Activated CD4-positive, CD25-positive, alpha-beta regulatory T cell (primary cell): ENCODE results near the gene DDIT3.
"Not testable (repeated sequence)": the region's sequence is repeated elsewhere in the genome, so short reads cannot be mapped to it uniquely, and the experiment has no call there.

Experiments
- DNase-seq, 4 experiments: peaks; one replicate each; lab custom pipeline; 2025; lab: John Stamatoyannopoulos, UW

Gene DDIT3

DNA sequence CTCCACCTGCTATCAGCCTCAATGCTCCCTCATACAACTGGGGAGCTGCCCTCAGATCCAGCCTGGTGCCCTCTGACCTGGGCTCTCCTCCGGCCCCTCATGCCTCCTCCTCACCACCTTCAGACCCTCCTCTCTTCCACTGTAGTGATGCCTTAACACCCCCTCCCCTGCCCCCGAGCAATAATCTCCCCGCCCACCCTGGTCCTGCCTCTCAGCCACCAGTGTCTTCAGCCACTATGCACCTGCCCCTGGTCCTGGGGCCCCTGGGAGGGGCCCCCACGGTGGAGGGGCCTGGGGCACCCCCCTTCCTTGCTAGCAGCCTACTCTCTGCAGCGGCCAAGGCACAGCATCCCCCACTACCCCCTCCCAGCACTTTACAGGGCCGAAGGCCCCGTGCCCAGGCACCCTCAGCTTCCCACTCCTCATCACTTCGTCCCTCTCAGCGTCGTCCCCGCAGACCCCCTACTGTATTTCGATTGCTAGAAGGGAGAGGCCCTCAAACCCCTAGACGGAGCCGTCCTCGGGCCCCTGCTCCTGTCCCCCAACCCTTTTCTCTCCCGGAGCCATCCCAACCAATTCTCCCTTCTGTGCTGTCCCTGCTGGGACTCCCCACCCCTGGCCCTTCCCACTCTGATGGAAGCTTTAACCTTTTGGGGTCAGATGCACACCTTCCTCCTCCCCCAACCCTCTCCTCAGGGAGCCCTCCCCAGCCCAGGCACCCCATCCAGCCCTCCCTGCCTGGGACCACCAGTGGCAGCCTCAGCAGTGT lies 5.5 kb upstream of the DDIT3 start:
- no peak for DNase-seq

DNA sequence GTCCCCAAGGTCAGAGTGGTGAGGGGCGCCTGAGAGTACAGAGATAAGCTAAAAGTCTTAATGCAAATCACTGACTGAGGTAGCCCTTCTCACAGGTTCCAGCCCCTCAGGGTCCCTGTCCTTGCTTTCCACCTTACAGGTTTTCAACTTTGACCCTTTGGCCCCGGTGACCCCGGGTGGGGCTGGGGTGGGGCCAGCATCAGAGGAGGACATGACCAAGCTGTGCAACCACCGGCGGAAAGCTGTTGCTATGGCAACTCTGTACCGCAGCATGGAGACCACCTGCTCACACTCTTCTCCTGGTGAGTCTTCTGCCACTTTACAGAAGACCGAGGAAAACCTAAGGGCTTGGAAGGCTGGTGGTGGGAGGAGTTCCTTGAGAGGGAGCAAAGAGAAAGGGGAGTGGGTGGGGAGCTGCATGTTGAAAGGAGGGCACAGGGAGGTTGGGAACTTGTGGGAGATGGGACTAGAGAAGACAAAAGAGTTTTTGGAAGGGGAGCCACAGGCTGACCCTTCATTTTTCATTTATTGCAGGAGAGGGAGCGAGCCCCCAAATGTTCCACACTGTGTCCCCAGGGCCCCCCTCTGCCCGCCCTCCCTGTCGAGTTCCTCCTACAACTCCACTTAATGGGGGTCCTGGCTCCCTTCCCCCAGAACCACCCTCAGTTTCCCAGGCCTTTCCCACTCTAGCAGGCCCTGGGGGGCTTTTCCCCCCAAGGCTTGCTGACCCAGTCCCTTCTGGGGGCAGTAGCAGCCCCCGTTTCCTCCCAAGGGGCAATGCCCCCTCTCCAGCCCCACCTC lies 4.7 kb upstream of the DDIT3 start:
- DNase-seq, result no peak

DNA sequence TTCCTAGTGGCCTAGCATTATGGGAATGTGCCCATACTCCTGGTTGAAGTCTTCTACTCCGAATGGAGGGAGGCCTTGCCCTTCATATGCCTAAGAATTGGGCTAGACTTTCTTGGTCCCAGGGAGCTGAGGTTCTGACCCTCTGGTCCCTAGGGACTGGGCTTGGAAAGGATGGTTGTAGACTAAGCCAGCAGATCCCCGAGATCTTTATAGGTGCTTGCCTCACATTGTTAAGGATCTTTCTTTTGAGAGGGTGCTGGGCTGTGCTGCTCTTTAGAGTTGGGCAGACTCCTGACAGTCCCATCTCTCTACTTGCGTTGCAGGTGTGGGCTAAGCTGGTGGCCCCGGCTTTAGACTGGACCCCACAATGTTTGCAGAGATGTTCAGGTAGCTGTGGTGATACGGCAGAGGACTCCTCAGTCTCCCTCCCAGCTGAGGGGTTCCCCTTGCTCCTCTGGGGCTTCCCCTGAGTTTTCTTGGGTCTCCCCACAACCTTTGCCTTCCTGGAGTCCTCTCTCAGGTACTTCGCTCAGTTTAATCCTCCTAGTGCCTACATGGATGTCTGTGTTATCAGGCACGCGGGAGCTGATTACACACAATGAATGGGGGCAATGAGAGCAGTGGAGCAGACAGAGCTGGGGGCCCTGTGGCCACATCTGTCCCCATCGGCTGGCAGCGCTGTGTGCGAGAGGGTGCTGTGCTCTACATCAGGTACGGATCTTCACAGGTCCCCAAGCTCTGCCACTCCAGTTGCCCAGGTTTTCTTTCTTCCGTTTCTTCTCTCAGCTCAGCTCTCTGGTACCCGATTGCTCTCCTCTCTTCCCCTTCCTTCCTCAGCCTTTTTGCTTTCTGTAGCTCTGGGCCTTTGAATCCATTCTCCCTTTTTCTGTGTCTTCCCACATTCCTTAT lies 3.6 kb upstream of the DDIT3 start:
- no peak for DNase-seq

DNA sequence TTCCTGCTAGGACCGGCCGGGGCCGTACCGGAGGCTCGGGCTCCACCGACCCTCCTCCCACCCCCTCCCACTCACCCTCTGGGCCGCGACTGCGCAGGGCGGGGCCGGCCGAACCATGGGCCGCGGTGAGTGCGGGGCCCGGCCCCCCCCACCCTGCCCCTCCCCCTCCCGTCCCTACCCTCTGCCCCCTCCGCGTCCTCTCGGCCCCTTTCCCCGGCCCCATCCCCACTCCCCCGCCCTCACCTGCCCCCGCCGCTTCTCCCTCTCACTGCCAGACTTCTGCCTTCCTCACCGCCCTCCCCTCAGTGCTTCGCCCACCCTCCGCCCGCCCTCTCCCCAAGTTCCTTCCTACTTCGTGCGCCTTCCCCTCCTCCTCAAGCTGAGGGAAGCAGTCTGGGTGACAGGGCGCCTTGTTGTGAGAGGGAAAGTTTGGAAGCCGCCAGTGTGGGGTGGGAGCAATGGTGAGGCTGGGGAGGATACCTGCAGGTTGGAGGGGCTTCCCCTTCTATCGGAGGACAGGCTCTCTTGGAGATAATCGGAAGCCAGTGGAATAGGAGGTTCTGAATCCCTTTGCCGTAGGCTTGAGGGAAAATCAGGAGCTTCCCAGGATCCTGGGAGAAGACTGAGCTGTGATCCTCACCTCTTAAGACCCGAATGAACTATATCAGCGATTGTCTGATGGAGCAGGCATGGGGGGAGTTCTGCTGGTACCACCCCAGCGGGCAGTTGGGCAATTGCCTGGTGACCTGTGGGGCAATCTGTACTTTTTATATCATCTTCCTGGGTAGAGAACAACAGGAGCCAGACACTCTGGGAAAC lies 2.8 kb upstream of the DDIT3 start:
- no peak for DNase-seq

DNA sequence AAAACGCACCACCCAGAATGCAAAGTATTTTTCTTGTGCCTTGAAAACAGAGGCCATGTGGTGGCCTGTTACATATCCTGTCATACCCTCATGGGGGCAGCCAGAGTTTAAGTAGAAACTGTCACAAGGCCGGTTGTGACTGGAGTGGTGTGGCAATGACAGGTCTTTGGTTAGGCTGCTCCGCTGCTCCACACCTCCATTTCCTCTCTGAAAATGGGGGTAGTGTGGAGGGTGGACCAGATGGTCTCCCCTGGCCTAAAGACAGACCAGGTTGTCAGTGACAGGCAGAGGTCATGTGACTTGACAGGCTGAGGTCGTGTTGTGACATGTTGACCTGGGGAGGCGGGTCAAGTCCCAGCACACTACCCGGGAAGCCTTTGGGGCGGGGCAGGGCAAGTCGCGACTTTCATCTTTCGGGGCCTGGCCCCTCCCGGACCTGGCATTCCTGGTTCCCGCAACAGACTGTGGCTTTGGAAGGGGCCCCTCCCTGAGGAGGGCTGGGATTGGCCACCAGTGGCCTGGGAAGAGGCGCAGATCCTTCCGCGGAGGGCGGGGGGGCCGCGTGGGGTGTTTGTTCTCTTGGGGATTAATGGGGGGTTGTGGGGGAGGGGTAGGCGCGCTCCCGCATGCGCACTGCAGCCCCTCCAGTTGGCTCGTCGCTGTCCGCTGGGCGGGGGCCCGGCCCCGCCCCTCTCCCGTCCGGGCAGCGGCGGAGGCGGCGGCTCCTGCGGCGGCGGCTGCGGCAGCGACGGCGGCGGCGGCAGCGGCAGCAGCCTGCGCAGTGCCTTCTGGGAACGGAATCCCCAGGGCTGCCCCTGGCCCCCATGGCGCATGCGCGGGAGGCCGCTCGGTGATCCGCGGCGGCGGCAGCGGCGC lies 1.9 kb upstream of the DDIT3 start, which contains the start of gene MBD6:
Gene MBD6 (plus strand): TSS at position 814 of the 876 bp plus-strand sequence. CDS start 1,480 bp downstream, outside the sequence.
- peak; percentile 85 to 95 (median 90) for DNase-seq

DNA sequence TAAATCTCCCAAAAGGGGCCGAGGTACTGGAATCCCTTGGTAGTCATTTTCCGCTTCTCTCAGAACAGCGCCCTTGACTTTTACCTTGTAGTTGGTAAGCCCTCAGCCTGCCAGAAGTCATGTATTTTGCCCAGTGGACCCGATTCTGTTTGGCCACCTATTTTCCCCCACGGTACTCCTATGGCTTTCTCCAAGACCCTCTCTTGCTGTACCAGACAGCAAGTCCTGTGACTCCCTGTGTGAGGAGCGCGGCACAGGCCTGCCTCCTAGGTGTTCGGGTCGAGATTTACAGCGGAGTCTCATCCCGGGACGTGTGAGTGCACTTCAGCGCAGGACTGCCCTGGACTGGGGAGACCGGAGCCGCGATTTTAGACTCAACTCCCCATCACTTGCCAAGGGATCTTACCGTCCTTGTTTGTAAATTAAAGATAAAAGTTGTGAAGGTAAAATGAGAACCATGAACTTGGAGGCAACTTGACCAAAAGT lies 1.3 kb upstream of the DDIT3 start:
- DNase-seq, result no peak

DNA sequence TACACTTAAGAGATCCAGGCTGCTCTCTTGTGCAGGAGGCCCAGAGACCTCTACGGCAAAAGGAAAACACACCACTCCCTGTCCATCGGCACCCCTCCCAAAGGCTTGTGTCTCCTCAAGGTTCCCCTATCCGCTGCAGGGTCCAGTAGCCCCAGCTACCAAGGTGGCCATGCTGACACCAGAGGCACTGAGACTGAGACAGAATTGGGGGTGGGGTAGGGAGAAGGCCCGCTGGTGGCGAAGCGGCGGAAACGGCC lies 590 bp downstream of the DDIT3 start:
- no peak for DNase-seq

DNA sequence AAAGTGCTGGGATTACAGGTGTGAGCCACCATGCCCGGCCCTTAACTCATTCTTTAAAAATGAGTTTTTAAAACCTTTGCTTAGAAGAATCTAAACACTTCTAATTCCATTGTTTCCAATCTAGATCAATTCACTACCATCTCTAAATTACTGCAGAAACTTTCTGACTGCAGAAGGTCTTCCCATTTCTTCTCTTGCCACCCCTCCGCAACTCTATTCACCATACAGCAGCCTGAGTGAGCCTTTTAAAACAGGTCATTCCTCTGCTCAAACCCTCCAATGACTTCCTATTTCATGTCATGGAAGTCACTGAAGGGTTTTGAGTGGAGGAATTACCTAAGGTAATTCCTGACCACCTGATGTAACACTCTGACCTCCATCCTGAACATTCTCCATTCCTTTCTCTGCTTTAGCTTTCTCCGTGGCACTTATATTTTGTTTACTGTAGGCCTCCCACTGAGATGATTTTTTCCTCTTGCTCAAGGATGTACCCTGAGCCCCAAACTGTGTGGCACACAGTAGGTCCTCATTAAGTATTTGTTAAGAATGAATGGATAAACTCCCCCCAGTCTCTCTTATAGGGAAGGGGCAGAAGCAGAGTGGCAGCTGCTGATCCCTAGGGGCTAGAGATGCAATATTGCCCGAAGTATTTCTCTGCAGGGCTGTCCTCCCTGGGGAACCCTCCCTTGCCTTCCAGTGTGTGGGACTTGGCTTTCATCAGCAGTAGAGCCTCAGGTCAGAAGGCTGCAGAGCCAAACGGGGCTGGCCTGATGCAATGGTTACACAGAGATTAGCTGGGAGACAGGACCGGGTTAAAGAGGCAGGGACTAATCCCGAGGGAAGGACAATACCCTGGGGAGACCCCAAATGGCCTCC lies 1.2 kb downstream of the DDIT3 start:
- no peak for DNase-seq

DNA sequence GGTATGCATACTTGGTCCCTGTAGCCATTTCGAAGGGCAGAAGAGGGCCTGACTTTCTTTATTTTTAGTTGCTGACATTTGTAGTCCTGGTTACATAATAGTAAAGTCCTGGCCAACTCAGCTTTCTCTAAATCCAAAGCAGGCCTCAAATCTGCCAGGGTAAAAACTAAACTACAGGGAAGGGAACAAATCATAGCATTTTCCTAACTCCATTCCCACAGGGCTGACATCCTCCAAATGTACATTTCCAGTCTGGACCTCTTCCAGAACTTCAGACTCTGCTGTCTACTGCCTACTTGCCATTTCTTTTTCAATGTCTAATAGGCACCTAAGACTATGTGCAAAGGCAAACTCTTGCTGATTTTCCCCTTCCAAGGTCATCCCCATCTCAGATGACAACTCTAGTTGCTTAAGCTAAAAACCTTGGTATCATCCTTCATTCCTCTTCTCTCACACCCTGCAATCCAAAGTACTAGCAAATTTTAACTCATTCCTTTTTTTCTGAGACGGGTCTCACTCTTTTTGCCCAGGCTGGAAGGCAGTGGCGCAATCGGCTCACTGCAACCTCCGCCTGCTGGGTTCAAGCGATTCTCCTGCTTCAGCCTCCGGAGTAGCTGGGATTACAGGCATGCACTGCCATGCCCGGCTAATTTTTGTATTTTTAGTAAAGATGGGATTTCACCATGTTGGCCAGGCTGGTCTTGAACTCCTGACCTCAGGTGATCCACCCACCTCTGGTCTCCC lies 2.0 kb downstream of the DDIT3 start:
- DNase-seq, result no peak

DNA sequence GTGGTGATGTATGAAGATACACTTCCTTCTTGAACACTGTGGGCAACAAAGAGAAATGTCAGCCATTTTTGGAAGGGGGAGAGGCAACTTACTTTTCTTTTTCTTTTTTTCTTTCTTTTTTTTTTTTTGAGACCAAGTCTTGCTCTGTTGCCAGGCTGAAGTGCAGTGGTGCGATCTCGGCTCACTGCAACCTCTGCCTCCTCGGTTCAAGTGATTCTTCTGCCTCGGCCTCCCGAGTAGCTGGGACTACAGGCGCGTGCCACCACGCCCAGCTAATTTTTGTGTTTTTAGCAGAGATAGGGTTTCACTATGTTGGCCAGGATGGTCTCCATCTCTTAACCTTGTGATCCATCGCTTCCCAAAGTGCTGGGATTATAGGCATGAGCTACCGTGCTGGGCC lies 2.6 kb downstream of the DDIT3 start:
- DNase-seq, result not testable (repeated sequence)

DNA sequence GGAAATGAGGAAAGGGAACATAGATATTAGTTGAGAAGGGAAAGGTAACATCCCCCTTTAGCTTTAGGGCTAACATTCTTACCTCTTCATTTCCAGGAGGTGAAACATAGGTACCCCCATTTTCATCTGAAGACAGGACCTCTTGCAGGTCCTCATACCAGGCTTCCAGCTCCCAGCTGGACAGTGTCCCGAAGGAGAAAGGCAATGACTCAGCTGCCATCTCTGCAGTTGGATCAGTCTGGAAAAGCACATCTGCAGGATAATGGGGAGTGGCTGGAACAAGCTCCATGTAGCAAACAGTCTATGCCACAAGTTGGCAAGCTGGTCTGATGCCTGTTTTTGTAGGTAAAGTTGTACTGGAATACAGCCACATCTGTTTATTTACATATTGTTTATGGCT lies 3.1 kb downstream of the DDIT3 start:
- DNase-seq, result no peak

DNA sequence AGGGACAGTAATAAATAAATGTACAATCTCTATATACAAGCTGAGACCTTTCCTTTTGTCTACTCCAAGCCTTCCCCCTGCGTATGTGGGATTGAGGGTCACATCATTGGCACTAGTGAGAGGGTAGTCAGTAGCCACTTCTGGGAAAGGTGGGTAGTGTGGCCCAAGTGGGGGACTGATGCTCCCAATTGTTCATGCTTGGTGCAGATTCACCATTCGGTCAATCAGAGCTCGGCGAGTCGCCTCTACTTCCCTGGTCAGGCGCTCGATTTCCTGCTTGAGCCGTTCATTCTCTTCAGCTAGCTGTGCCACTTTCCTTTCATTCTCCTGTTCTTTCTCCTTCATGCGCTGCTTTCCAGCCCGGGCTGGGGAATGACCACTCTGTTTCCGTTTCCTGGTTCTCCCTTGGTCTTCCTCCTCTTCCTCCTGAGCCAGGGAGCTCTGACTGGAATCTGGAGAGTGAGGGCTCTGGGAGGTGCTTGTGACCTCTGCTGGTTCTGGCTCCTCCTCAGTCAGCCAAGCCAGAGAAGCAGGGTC lies 3.6 kb downstream of the DDIT3 start:
- no peak for DNase-seq

DNA sequence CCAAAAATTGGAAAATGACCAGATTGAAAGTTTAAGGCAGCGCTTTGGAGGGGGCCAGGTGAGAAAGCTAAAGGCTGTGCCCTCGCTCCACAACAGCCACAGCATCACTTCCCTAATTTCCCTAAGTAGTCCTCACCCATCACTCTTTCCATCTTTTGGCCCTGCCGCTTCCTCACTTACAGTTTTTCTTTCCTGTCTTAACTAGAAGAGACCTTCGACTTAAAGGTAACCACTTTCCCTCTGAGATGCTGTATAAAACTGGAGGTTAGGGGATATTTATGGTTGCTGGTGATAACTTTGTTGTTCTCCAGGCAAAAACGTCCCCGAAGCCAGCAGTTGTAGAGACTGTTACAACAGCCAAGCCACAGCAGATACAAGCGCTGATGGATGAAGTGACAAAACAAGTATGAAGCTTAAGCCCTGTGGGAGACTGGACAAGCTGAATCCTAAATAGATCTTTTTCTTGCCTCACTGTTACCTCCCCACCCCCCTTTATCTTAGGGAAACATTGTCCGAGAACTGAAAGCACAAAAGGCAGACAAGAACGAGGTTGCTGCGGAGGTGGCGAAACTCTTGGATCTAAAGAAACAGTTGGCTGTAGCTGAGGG lies 4.3 kb downstream of the DDIT3 start:
- DNase-seq, result no peak

DNA sequence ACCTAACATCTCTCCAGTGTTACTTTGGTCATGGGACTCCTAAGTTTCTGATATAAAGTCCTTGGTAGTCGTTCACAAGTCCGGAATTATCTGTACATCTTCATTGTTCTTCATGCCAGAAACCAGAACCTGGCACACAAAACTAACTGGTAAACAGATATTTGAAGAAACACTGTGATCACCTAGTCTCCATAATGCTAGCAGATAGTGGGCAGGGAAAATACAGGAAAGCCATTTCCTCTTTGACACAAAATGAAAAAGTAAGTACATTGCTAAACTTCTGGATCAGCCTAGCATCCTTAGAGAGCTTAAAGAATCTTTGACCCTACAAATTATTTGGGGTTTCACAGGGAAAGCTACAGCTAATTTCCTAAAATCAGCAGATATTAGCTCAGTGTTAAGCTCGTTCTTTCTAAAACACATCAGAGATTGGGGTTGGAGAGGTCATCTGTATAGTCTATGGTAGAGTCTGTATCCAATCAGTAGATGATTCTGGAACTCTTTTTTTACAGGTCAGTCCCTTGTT lies 4.8 kb downstream of the DDIT3 start:
- no peak for DNase-seq

DNA sequence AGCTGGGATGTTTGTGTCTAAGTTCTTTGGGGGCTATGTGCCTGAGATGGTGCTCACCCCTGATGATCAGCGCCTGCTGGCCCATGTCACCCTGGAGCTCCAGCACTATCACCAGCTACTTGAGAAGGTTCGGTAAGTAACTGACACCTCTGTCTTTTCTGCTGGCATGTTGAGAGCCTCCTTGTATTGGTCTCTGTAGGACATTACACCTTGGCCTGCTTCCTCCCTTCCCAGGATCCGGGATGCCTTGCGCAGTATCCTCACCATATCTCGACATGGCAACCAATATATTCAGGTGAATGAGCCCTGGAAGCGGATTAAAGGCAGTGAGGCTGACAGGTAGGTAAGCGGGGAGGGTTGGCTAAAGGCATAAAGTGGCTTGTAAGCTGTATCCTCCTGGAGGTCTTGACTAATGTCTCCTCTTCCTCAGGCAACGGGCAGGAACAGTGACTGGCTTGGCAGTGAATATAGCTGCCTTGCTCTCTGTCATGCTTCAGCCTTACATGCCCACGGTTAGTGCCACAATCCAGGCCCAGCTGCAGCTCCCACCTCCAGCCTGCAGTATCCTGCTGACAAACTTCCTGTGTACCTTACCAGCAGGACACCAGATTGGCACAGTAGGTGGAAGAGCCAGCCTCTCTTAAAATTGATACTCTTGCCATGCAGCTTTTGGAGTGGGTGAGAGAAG lies 5.5 kb downstream of the DDIT3 start:
- DNase-seq, result no peak

DNA sequence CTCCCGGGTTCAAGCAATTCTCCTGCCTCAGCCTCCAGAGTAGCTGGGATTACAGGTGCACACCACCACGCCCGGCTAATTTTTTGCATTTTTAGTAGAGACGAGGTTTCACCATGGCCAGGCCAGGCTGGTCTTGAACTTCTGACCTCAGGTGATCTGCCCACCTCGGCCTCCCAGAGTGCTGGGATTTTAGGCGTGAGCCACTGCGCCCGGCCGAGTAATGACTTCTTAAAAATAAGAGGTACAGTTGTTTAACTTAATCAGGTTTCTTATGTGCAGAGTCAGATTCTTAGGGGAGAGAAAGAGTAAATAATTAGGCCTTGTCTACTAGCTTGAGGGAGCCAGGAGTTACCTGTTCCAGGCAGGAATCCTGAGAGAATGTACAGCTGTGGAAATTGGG lies 6.1 kb downstream of the DDIT3 start:
- DNase-seq, result not testable (repeated sequence)

DNA sequence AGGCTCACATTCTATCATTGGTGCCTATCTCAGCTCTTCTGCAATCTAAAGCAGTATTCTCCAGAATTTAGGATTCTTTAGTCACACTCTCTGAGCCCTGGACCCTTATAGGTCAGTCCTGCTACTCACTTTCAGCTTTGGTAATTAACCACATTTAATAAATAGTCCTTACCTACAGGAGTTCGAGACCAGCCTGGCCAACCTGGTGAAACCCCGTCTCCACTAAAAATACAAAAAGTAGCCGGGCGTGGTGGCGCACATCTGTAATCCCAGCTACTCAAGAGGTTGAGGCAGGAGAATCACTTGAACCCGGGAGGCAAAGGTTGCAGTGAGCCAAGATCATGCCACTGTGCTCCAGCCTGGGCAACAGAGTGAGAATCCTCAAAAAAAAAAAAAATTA lies 6.6 kb downstream of the DDIT3 start:
- DNase-seq, result not testable (repeated sequence)
